HepG2 (cell line): ENCODE data around the gene NKD1. TPM values are rescaled to one million over a fixed set of nuclear protein-coding genes. Genes with fewer than 3 reads are reported as not detected.
A peak's percentile ranks its signal among the peaks of the same experiment; 100 is the strongest.

Source experiments
- ARHGAP35 ChIP-seq: sonication (generic); formaldehyde crosslinking; IDR thresholded peaks from 2 replicates; pipeline ENCODE4 v1.9.0; 2022; ENCODE audit warnings: mild to moderate bottlenecking, inconsistent platforms, moderate library complexity, missing genetic modification reagents, borderline replicate concordance
- ATF7 ChIP-seq, 2 experiments: fragments of 450-650 bp in 1 of 2; sonication (generic) in 1 of 2; formaldehyde crosslinking in 1 of 2; IDR thresholded peaks; 2 replicates each; pipeline versions ENCODE4 v1.4.0 to v1.6.1; 2016 to 2020; ENCODE audit warnings: antibody characterized with exemption in 1 of 2, mild to moderate bottlenecking in 1 of 2, missing genetic modification reagents in 1 of 2
- DBP ChIP-seq: sonication (generic); formaldehyde crosslinking; IDR thresholded peaks from 2 replicates; pipeline ENCODE4 v1.4.0; 2020; ENCODE audit warnings: missing genetic modification reagents; ENCODE audit errors: not compliant biosample characterization
- ELK4 ChIP-seq: sonication (generic); formaldehyde crosslinking; IDR thresholded peaks from 2 replicates; pipeline ENCODE4 v1.9.0; 2021; ENCODE audit warnings: missing genetic modification reagents, borderline replicate concordance
- HNF1A ChIP-seq, 2 experiments: sonication (generic) in 1 of 2; formaldehyde crosslinking in 1 of 2; IDR thresholded peaks; 2 replicates each; pipeline versions ENCODE4 v1.4.0 to v1.6.1; 2016 to 2020; ENCODE audit warnings: borderline replicate concordance in 1 of 2, low read depth in 1 of 2, mild to moderate bottlenecking in 1 of 2, missing genetic modification reagents in 1 of 2
- HOXA7 ChIP-seq: sonication (generic); formaldehyde crosslinking; IDR thresholded peaks from 2 replicates; pipeline ENCODE4 v1.8.1; 2022; ENCODE audit warnings: mild to moderate bottlenecking, missing genetic modification reagents, moderate library complexity
- KDM4B ChIP-seq: sonication (generic); formaldehyde crosslinking; IDR thresholded peaks from 2 replicates; pipeline ENCODE4 v1.4.0; 2020; ENCODE audit warnings: missing genetic modification reagents
- MED13 ChIP-seq: sonication (generic); formaldehyde crosslinking; IDR thresholded peaks from 2 replicates; pipeline ENCODE4 v1.5.0; 2020; ENCODE audit warnings: missing genetic modification reagents
- MYPOP ChIP-seq: sonication (generic); formaldehyde crosslinking; IDR thresholded peaks from 2 replicates; pipeline ENCODE4 v1.8.1; 2023; ENCODE audit warnings: mild to moderate bottlenecking, moderate library complexity, missing genetic modification reagents
- NCOA2 ChIP-seq: sonication (generic); formaldehyde crosslinking; IDR thresholded peaks from 2 replicates; pipeline ENCODE4 v1.8.0; 2022; ENCODE audit warnings: inconsistent platforms
- NFRKB ChIP-seq: fragments of 450-650 bp; IDR thresholded peaks from 2 replicates; pipeline ENCODE4 v1.6.1; 2017
- NR2F2 ChIP-seq: IDR thresholded peaks from 2 replicates; pipeline ENCODE4 v1.6.1; 2012; ENCODE audit warnings: low read depth, inconsistent platforms, borderline replicate concordance
- POLR2A ChIP-seq, 2 experiments: IDR thresholded peaks; 2 replicates each; pipeline ENCODE4 v1.6.1; 2011; ENCODE audit warnings: low read depth in 2 of 2, low read length in 2 of 2, mild to moderate bottlenecking in 1 of 2, moderate library complexity in 1 of 2; ENCODE audit not compliant: insufficient read depth in 1 of 2
- SRSF9 ChIP-seq: fragments of 200-400 bp; formaldehyde crosslinking; IDR thresholded peaks from 2 replicates; pipeline ENCODE4 v1.6.1; 2018; ENCODE audit warnings: borderline replicate concordance, mild to moderate bottlenecking, low read depth, low read length; ENCODE audit not compliant: insufficient read depth, poor library complexity, severe bottlenecking
- STAT5B ChIP-seq: sonication (generic); formaldehyde crosslinking; IDR thresholded peaks from 2 replicates; pipeline ENCODE4 v1.4.0; 2020; ENCODE audit warnings: missing genetic modification reagents
- TAF1 ChIP-seq: sonication (generic); formaldehyde crosslinking; IDR thresholded peaks from 2 replicates; pipeline ENCODE4 v1.4.0; 2020; ENCODE audit warnings: missing genetic modification reagents
- ZBTB3 ChIP-seq: sonication (generic); formaldehyde crosslinking; IDR thresholded peaks from 2 replicates; pipeline ENCODE4 v1.4.0; 2020; ENCODE audit warnings: low read depth, mild to moderate bottlenecking, moderate library complexity, missing genetic modification reagents, borderline replicate concordance
- ZNF460 ChIP-seq: sonication (generic); formaldehyde crosslinking; IDR thresholded peaks from 2 replicates; pipeline ENCODE4 v1.5.1; 2020; ENCODE audit warnings: missing genetic modification reagents, mild to moderate bottlenecking, borderline replicate concordance
- ZNF572 ChIP-seq: sonication (generic); formaldehyde crosslinking; IDR thresholded peaks from 2 replicates; pipeline ENCODE4 v1.5.1; 2020; ENCODE audit warnings: mild to moderate bottlenecking, missing genetic modification reagents
- ZNF784 ChIP-seq: sonication (generic); formaldehyde crosslinking; IDR thresholded peaks from 2 replicates; pipeline ENCODE4 v1.5.1; 2020; ENCODE audit warnings: missing genetic modification reagents, mild to moderate bottlenecking, borderline replicate concordance
- polyA plus RNA-seq, 8 experiments: library from polyadenylated mRNA; depleted of rRNA in 3 of 8; stranded (reverse) in 7 of 8; unstranded in 1 of 8; fragments of >200 nt; fragmentation: Illumina TruSeq in 4 of 8; extraction: Trizol in 4 of 8; gene quantifications; 2 replicates each; pipeline versions ENCODE4 v1.2.1 to v1.2.3, GENCODE V29; 2011 to 2016; ENCODE audit warnings: low read depth in 4 of 8, missing spikeins in 1 of 8, mixed read lengths in 1 of 8; ENCODE audit not compliant: insufficient read depth in 1 of 8
- total RNA-seq, 5 experiments: library from RNA; depleted of rRNA; stranded (reverse); fragments of >200 nt; fragmentation: Illumina TruSeq; extraction: Trizol; gene quantifications; 2 replicates each; pipeline ENCODE4 v1.2.3, GENCODE V29; 2016; ENCODE audit warnings: low read depth in 1 of 5

NKD1 gene
- total and polyA plus RNA-seq, 2 of the 13 experiments (the other 11 are each of a cell fraction or from before 2014, with no cell fraction given) = 70.4 to 121 TPM

- TF ChIP-seq ZBTB3 (no peak), NR2F2 (0 out of 2 replicates have a peak, but pooled peaks have one; percentile 22), POLR2A (IDR thresholded peaks at IDR 0.05; ENCODE audit: insufficient read depth in 1 of 2, low read depth in 2 of 2, low read length in 2 of 2) (peak in 1 of 2 experiments; percentile 6; a peak in 3 of 4 replicates), DBP (CRISPR knock-in tag) (peak; percentile 42), NFRKB (no peak), ZNF572 (peak; percentile 89), MED13 (no peak), HOXA7 (CRISPR knock-in tag) (no peak), ATF7 (IDR thresholded peaks at IDR 0.05) (no peak), ATF7 (CRISPR knock-in tag; IDR thresholded peaks at IDR 0.05) (peak; percentile 33; the same call in 1 of the 2 replicates), MYPOP (CRISPR knock-in tag) (no peak; the same call in 1 of the 2 replicates), ARHGAP35 (CRISPR knock-in tag) (no peak; the same call in 1 of the 2 replicates), SRSF9 (no peak), TAF1 (CRISPR knock-in tag) (peak; percentile 65), STAT5B (CRISPR knock-in tag) (no peak), ELK4 (CRISPR knock-in tag) (no peak), ZNF784 (CRISPR knock-in tag) (0 out of 2 replicates have a peak, but pooled peaks have one; percentile 53), ZNF460 (no peak), HNF1A (IDR thresholded peaks at IDR 0.05; ENCODE audit: low read depth) (no peak), HNF1A (CRISPR knock-in tag; IDR thresholded peaks at IDR 0.05; ENCODE audit: borderline replicate concordance) (no peak), NCOA2 (peak; percentile 44; the same call in 1 of the 2 replicates), KDM4B (CRISPR knock-in tag) (no peak)
Measured at GRCh38 chr16:50505714-50506542, 42.3 kb upstream of the NKD1 start (continued).
